HUES6 (cell line): ENCODE data around the gene RPLP1.
A peak's percentile ranks its signal among the peaks of the same experiment; 100 is the strongest.
"Not testable (repeated sequence)": the region's sequence is repeated elsewhere in the genome, so short reads cannot be mapped to it uniquely, and the experiment has no call there.

Experiments
- H3K27ac ChIP-seq: 2 replicates; pipeline ENCODE4 v1.7.0; 2013; ENCODE audit warnings: low read depth, mild to moderate bottlenecking, low read length, inconsistent platforms
- H3K27me3 ChIP-seq: 2 replicates; pipeline ENCODE4 v1.6.1; 2013; ENCODE audit warnings: low read length; ENCODE audit not compliant: control insufficient read depth, insufficient read depth
- H3K36me3 ChIP-seq: 2 replicates; pipeline ENCODE4 v1.6.1; 2013; ENCODE audit warnings: low read length; ENCODE audit not compliant: control insufficient read depth, insufficient read depth
- H3K4me1 ChIP-seq: 2 replicates; pipeline ENCODE4 v1.6.1; 2013; ENCODE audit warnings: low read length; ENCODE audit not compliant: control insufficient read depth, insufficient read depth
- H3K4me3 ChIP-seq: 2 replicates; pipeline ENCODE4 v1.5.1; 2013; ENCODE audit warnings: low read depth, low read length
- H3K9ac ChIP-seq: one replicate; pipeline ENCODE4 v1.6.1; 2013; ENCODE audit warnings: mild to moderate bottlenecking, low read length
- H3K9me3 ChIP-seq: 2 replicates; pipeline ENCODE4 v1.6.1; 2013; ENCODE audit warnings: low read depth, low read length; ENCODE audit not compliant: control insufficient read depth, insufficient read depth

RPLP1 gene

GRCh38 chr15:69439623-69440022 lies 13.0 kb upstream of the RPLP1 start:
- Histone ChIP-seq H3K36me3 (peaks cover 97% of the 10 kb centered on the region), H3K27ac (no peak overlapping the region), H3K27me3 (no peaks in the 10 kb centered on the region), H3K9me3 (no peaks in the 10 kb centered on the region), H3K4me3 (no peak overlapping the region), H3K9ac (no peak overlapping the region), H3K4me1 (no peaks in the 10 kb centered on the region)

- Histone ChIP-seq H3K27me3 (no peaks in the 10 kb centered on the region), H3K36me3 (peaks cover 99% of the 10 kb centered on the region), H3K27ac (no peak overlapping the region), H3K9me3 (no peaks in the 10 kb centered on the region), H3K9ac (no peak overlapping the region), H3K4me1 (no peaks in the 10 kb centered on the region), H3K4me3 (no peak overlapping the region)
These were observed 9.5 kb upstream of the RPLP1 start for GRCh38 chr15:69443032-69443611.

- Histone ChIP-seq H3K36me3 (peaks cover 95% of the 10 kb centered on the region), H3K27ac (no peak overlapping the region), H3K4me3 (no peak overlapping the region), H3K9me3 (no peaks in the 10 kb centered on the region), H3K9ac (no peak overlapping the region), H3K4me1 (no peaks in the 10 kb centered on the region), H3K27me3 (no peaks in the 10 kb centered on the region)
These were observed 7.9 kb upstream of the RPLP1 start for GRCh38 chr15:69444686-69445085.

GRCh38 chr15:69446953-69447352 lies 5.7 kb upstream of the RPLP1 start:
- no peak overlapping the region for H3K9ac ChIP-seq

GRCh38 chr15:69450221-69450620 lies 2.4 kb upstream of the RPLP1 start:
- not testable (repeated sequence) for H3K9ac ChIP-seq, H3K27me3 ChIP-seq, H3K27ac ChIP-seq, H3K4me3 ChIP-seq, H3K9me3 ChIP-seq, H3K4me1 ChIP-seq
- peaks cover 63% of the 10 kb centered on the region for H3K36me3 ChIP-seq

More at GRCh38 chr15:69446953-69447352, 5.7 kb upstream of the RPLP1 start:
- Histone ChIP-seq H3K4me1 (no peaks in the 10 kb centered on the region), H3K4me3 (no peak overlapping the region), H3K9me3 (no peaks in the 10 kb centered on the region), H3K27me3 (no peaks in the 10 kb centered on the region), H3K27ac (no peak overlapping the region), H3K36me3 (peaks cover 73% of the 10 kb centered on the region)

GRCh38 chr15:69450968-69451695 lies 1.5 kb upstream of the RPLP1 start:
- H3K27ac ChIP-seq = no peak overlapping the region
- peak overlapping the region; percentile 98; the same call in 1 of the 2 replicates for H3K4me3 ChIP-seq
- no peak overlapping the region for H3K9ac ChIP-seq
- peaks cover 63% of the 10 kb centered on the region for H3K36me3 ChIP-seq
- H3K27me3 ChIP-seq = no peaks in the 10 kb centered on the region
- no peaks in the 10 kb centered on the region for H3K4me1 ChIP-seq
- H3K9me3 ChIP-seq = no peaks in the 10 kb centered on the region

GRCh38 chr15:69451951-69452691 lies 497 bp upstream of the RPLP1 start:
- Histone ChIP-seq H3K27me3 (no peaks in the 10 kb centered on the region), H3K9ac (peak overlapping the region; percentile 96), H3K27ac (peak overlapping the region; percentile 92; the same call in 1 of the 2 replicates), H3K4me3 (peak overlapping the region; percentile 98), H3K36me3 (peaks cover 62% of the 10 kb centered on the region), H3K4me1 (no peaks in the 10 kb centered on the region), H3K9me3 (no peaks in the 10 kb centered on the region)

GRCh38 chr15:69454953-69455352 lies 2.3 kb downstream of the RPLP1 start:
- peak overlapping the region; percentile 9 for H3K9ac ChIP-seq
- H3K27me3 ChIP-seq = no peaks in the 10 kb centered on the region
- peaks cover 42% of the 10 kb centered on the region for H3K36me3 ChIP-seq
- H3K27ac ChIP-seq = no peak overlapping the region
- H3K4me1 ChIP-seq = no peaks in the 10 kb centered on the region
- no peaks in the 10 kb centered on the region for H3K9me3 ChIP-seq
- peak overlapping the region; percentile 98 for H3K4me3 ChIP-seq

- Histone ChIP-seq H3K4me1 (no peaks in the 10 kb centered on the region), H3K36me3 (peaks cover 42% of the 10 kb centered on the region), H3K9me3 (no peaks in the 10 kb centered on the region), H3K27ac (no peak overlapping the region), H3K27me3 (no peaks in the 10 kb centered on the region), H3K9ac (no peak overlapping the region), H3K4me3 (no peak overlapping the region)
These were observed 3.9 kb downstream of the RPLP1 start for GRCh38 chr15:69456208-69457166.

GRCh38 chr15:69457304-69458280 lies 5.0 kb downstream of the RPLP1 start:
- Histone ChIP-seq H3K27me3 (no peaks in the 10 kb centered on the region), H3K9me3 (no peaks in the 10 kb centered on the region), H3K9ac (no peak overlapping the region), H3K27ac (no peak overlapping the region), H3K4me3 (no peak overlapping the region), H3K36me3 (peaks cover 42% of the 10 kb centered on the region), H3K4me1 (no peaks in the 10 kb centered on the region)
